MM.1S (cell line): ENCODE measurements around the gene MTARC2.

Experiments
- CTCF ChIP-seq: fragments of 300-600 bp; sonication (generic); IDR thresholded peaks from 2 replicates; pipeline ENCODE4 v1.5.1; 2016; ENCODE audit warnings: antibody characterized with exemption, low read length, mixed read lengths
- EZH2 ChIP-seq: fragments of 300-600 bp; sonication (generic); optimal IDR thresholded peaks from 2 replicates; pipeline ENCODE3; 2017; ENCODE audit warnings: low read depth, mild to moderate bottlenecking, antibody characterized with exemption, low read length, mixed read lengths
- EZH2phosphoT487 ChIP-seq: fragments of 300-600 bp; sonication (generic); IDR thresholded peaks from 2 replicates; pipeline ENCODE4 v1.6.1; 2018; ENCODE audit warnings: antibody characterized with exemption, low read length

DNA sequence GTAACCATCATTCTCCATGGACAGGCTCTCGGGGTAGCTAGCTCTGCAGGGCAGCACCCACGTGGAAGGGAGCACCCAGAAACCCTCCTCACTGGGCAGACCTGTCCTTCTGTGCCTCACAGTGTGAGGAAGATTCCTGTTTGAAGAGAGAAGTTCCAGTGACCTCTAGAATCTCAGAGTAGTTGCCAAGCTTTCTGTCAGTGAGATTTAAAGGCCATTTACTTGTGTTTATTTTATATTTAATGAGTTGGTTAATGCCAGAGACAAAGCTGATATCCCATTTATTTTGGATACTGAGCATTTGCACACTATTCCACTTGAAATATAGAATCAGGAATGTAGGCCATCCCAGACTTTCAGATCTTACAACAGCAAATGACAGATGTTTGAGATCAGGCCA lies 67.3 kb downstream of the MTARC2 start:
- TF ChIP-seq EZH2phosphoT487: no peak
- no peak for TF ChIP-seq EZH2
- no peak for TF ChIP-seq CTCF
